ENCODE results near the gene GLIS2.

GRCh38 chr16:4317532-4318450, 1.9 kb downstream of the GLIS2 start:
- TF ChIP-seq HMGXB4 (CRISPR knock-in tag; IDR thresholded peaks at IDR 0.05) (no peak), CTCF (IDR thresholded peaks at IDR 0.05) (no peak), STAT6 (CRISPR knock-in tag; conservative IDR thresholded peaks at IDR 0.05; ENCODE audit: low read depth) (no peak), SP1 (CRISPR knock-in tag; conservative IDR thresholded peaks at IDR 0.05) (no peak), RELA (CRISPR knock-in tag; IDR thresholded peaks at IDR 0.05; ENCODE audit: borderline replicate concordance) (no peak), FOXJ3 (CRISPR knock-in tag; IDR thresholded peaks at IDR 0.05; ENCODE audit: borderline replicate concordance) (no peak), SMAD3 (CRISPR knock-in tag; IDR thresholded peaks at IDR 0.05; ENCODE audit: borderline replicate concordance) (no peak), ZNF138 (CRISPR knock-in tag; conservative IDR thresholded peaks at IDR 0.05) (no peak), SMAD4 (CRISPR knock-in tag; IDR thresholded peaks at IDR 0.05) (no peak), NFATC4 (CRISPR knock-in tag; IDR thresholded peaks at IDR 0.05) (no peak), ATF3 (CRISPR knock-in tag; conservative IDR thresholded peaks at IDR 0.05) (no peak), E2F5 (CRISPR knock-in tag; IDR thresholded peaks at IDR 0.05) (no peak), NFYB (CRISPR knock-in tag; conservative IDR thresholded peaks at IDR 0.05; ENCODE audit: low read depth) (no peak), ETV6 (CRISPR knock-in tag; IDR thresholded peaks at IDR 0.05) (no peak)
